ENCODE data around the gene TTC8.
"Not testable (repeated sequence)": the region's sequence is repeated elsewhere in the genome, so short reads cannot be mapped to it uniquely, and the experiment has no call there.

TTC8 gene

GRCh38 chr14:88825078-88825458 lies 617 bp downstream of the TTC8 start:
- no peak for DNase-seq (ENCODE audit: low spot score)

GRCh38 chr14:88825503-88825902 lies 1.1 kb downstream of the TTC8 start:
- DNase-seq (ENCODE audit: low spot score) = peak; percentile 68

- no peak for DNase-seq (ENCODE audit: low spot score)
These were observed 4.7 kb downstream of the TTC8 start for GRCh38 chr14:88829188-88829587.

- no peak for DNase-seq (ENCODE audit: low spot score)
These were observed 5.3 kb downstream of the TTC8 start for GRCh38 chr14:88829685-88830302.

GRCh38 chr14:88831284-88831683 lies 6.8 kb downstream of the TTC8 start:
- DNase-seq (ENCODE audit: low spot score) = no peak

- no peak for DNase-seq (ENCODE audit: low spot score)
These were observed 10.5 kb downstream of the TTC8 start for GRCh38 chr14:88834883-88835431.

GRCh38 chr14:88835661-88836060 lies 11.2 kb downstream of the TTC8 start:
- no peak for DNase-seq (ENCODE audit: low spot score)

- no peak for DNase-seq (ENCODE audit: low spot score)
These were observed 13.0 kb downstream of the TTC8 start for GRCh38 chr14:88837495-88837894.

- DNase-seq (ENCODE audit: low spot score) = no peak
These were observed 13.6 kb downstream of the TTC8 start for GRCh38 chr14:88838015-88838414.

- no peak for DNase-seq (ENCODE audit: low spot score)
These were observed 16.5 kb downstream of the TTC8 start for GRCh38 chr14:88840926-88841325.

- no peak for DNase-seq (ENCODE audit: low spot score)
These were observed 17.3 kb downstream of the TTC8 start for GRCh38 chr14:88841741-88842140.

GRCh38 chr14:88842414-88842813 lies 18.0 kb downstream of the TTC8 start:
- no peak for DNase-seq (ENCODE audit: low spot score)

- no peak for DNase-seq (ENCODE audit: low spot score)
These were observed 20.6 kb downstream of the TTC8 start for GRCh38 chr14:88844980-88845491.

- DNase-seq (ENCODE audit: low spot score) = no peak
These were observed 24.1 kb downstream of the TTC8 start for GRCh38 chr14:88848571-88848970.

- DNase-seq (ENCODE audit: low spot score) = no peak
These were observed 25.3 kb downstream of the TTC8 start for GRCh38 chr14:88849716-88850115.

- no peak for DNase-seq (ENCODE audit: low spot score)
These were observed 27.1 kb downstream of the TTC8 start for GRCh38 chr14:88851587-88851986.

- DNase-seq (ENCODE audit: low spot score) = no peak
These were observed 28.2 kb downstream of the TTC8 start for GRCh38 chr14:88852632-88853031.

GRCh38 chr14:88853129-88853528 lies 28.7 kb downstream of the TTC8 start:
- no peak for DNase-seq (ENCODE audit: low spot score)

- DNase-seq (ENCODE audit: low spot score) = no peak
These were observed 32.4 kb downstream of the TTC8 start for GRCh38 chr14:88856786-88857366.

- not testable (repeated sequence) for DNase-seq (ENCODE audit: low spot score)
These were observed 33.4 kb downstream of the TTC8 start for GRCh38 chr14:88857861-88858260.

- DNase-seq (ENCODE audit: low spot score) = not testable (repeated sequence)
These were observed 34.7 kb downstream of the TTC8 start for GRCh38 chr14:88859118-88859517.

GRCh38 chr14:88863167-88863566 lies 38.7 kb downstream of the TTC8 start:
- DNase-seq (ENCODE audit: low spot score) = no peak

GRCh38 chr14:88864198-88864597 lies 39.7 kb downstream of the TTC8 start:
- DNase-seq (ENCODE audit: low spot score) = no peak

GRCh38 chr14:88866305-88866704 lies 41.9 kb downstream of the TTC8 start:
- no peak for DNase-seq (ENCODE audit: low spot score)

Data from putamen (tissue), 1 donor.